Astrocyte (in vitro differentiated cells and primary cell): ENCODE measurements around the gene TRIP10.

ENCODE experiments used
- EZH2 ChIP-seq: IDR thresholded peaks from 2 replicates; pipeline ENCODE4 v1.6.1; 2012; ENCODE audit warnings: mild to moderate bottlenecking, low read length, inconsistent platforms; ENCODE audit not compliant: insufficient read depth
- TF ChIP-seq, protein P1 (sequence below): IDR thresholded peaks from 2 replicates; pipeline ENCODE4 v1.5.1; 2011; ENCODE audit warnings: low read depth, mild to moderate bottlenecking, inconsistent platforms, low read length, moderate library complexity; ENCODE audit not compliant: insufficient read depth

DNA sequence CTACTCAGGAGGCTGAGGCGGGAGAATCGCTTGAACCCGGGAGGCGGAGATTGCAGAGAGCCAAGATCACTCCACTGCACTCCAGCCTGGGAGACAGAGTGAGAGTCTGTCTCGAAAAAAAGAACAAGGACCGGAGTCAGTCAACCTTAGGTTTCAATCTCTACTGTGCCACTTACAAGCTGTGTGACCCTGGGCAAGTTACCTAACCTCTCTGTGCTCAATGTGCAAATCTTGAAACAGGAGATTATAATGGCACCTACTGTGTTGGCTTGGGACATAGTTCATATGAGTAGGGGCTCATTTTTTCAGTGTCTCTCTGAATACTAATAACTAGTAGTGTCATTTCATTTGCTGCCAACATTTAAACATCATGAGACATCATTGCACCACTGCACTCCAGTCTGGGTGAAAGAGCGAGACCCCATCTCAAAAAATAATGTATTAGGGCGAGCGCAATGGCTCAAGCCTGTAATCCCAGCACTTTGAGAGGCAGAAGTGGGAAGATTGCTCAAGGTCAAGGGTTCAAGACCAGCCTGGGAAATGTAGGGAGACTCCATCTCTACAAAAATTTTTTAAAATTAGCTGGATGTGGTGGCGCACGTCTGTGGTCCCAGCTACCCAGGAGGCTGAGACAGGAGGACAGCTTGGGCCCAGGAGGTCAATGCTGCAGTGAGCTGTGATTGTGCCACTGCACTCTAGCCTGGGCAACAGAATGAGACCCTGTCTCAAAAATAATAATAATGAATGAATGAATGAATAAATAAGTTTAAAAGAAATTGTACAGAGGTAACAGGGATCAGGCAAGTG is 24.5 kb upstream of the TRIP10 start:
- TF ChIP-seq, protein P1, sequence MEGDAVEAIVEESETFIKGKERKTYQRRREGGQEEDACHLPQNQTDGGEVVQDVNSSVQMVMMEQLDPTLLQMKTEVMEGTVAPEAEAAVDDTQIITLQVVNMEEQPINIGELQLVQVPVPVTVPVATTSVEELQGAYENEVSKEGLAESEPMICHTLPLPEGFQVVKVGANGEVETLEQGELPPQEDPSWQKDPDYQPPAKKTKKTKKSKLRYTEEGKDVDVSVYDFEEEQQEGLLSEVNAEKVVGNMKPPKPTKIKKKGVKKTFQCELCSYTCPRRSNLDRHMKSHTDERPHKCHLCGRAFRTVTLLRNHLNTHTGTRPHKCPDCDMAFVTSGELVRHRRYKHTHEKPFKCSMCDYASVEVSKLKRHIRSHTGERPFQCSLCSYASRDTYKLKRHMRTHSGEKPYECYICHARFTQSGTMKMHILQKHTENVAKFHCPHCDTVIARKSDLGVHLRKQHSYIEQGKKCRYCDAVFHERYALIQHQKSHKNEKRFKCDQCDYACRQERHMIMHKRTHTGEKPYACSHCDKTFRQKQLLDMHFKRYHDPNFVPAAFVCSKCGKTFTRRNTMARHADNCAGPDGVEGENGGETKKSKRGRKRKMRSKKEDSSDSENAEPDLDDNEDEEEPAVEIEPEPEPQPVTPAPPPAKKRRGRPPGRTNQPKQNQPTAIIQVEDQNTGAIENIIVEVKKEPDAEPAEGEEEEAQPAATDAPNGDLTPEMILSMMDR = no peak
- no peak for TF ChIP-seq EZH2
